GM18870 (cell line): ENCODE results near the gene RETREG2.

Source experiments
- ATAC-seq: cut with Tn5 transposase; IDR thresholded peaks from one replicate; pipeline ENCODE4 v1.9.1; 2021; ENCODE audit warnings: moderate library complexity; ENCODE audit not compliant: unreplicated experiment

Gene RETREG2

GRCh38 chr2:219168932-219169331, 9.1 kb upstream of the RETREG2 start:
- no peak for ATAC-seq

GRCh38 chr2:219169930-219170654, 8.0 kb upstream of the RETREG2 start, which contains the start of gene SLC23A3:
Gene SLC23A3, minus strand, starts transcription at chr2:219170029. Its CDS starts 45 bp downstream, at chr2:219169984.
- no peak for ATAC-seq

GRCh38 chr2:219171231-219171651, 6.8 kb upstream of the RETREG2 start:
- ATAC-seq = no peak

GRCh38 chr2:219172231-219173154, 5.6 kb upstream of the RETREG2 start:
- ATAC-seq = no peak

- ATAC-seq = no peak
Observed at GRCh38 chr2:219173176-219173575, 4.9 kb upstream of the RETREG2 start.

- ATAC-seq = no peak
Observed at GRCh38 chr2:219174146-219174545, 3.9 kb upstream of the RETREG2 start.

- no peak for ATAC-seq
Observed at GRCh38 chr2:219174801-219175200, 3.3 kb upstream of the RETREG2 start.

GRCh38 chr2:219175486-219175885, 2.6 kb upstream of the RETREG2 start:
- no peak for ATAC-seq

- peak; percentile 22 for ATAC-seq
Observed at GRCh38 chr2:219175928-219176817, 1.9 kb upstream of the RETREG2 start.

- ATAC-seq = peak; percentile 43
Observed at GRCh38 chr2:219176818-219177551, 1.1 kb upstream of the RETREG2 start, which contains the start of gene CNPPD1. Gene CNPPD1, minus strand, starts transcription at chr2:219176925. Its CDS starts 97 bp downstream, at chr2:219176828.

GRCh38 chr2:219178377-219179175, 501 bp downstream of the RETREG2 start:
- no peak for ATAC-seq

- ATAC-seq = no peak
Observed at GRCh38 chr2:219179601-219180465, 1.8 kb downstream of the RETREG2 start.

- ATAC-seq = no peak
Observed at GRCh38 chr2:219180961-219181360, 2.9 kb downstream of the RETREG2 start.

- no peak for ATAC-seq
Observed at GRCh38 chr2:219181531-219181930, 3.5 kb downstream of the RETREG2 start.

- no peak for ATAC-seq
Observed at GRCh38 chr2:219182331-219183150, 4.5 kb downstream of the RETREG2 start.

GRCh38 chr2:219183151-219183772, 5.2 kb downstream of the RETREG2 start:
- ATAC-seq = no peak

- ATAC-seq = no peak
Observed at GRCh38 chr2:219184121-219184520, 6.0 kb downstream of the RETREG2 start.
